HepG2 (cell line): Measurements from ENCODE around the gene ACD. TPM values are rescaled to one million over a fixed set of nuclear protein-coding genes. Genes with fewer than 3 reads are reported as not detected.

Experiments
- ATAC-seq: fragments of 200-7000 bp; cut with Tn5 transposase; 3 replicates; pipeline ENCODE4 v1.9.1; 2020; ENCODE audit warnings: mild to moderate bottlenecking, moderate library complexity
- BruUV-seq: library from RNA; stranded (reverse); fragments of 400-500 nt; replicated peaks from 2 replicates; lab custom pipeline; 2021; lab: Mats Ljungman, UMichigan
- CTCF ChIA-PET: fragments of 300-600 bp; formaldehyde crosslinking; extraction: SDS; loops from one replicate; lab custom pipeline; 2021; ENCODE audit warnings: low total read pairs, inconsistent platforms, low intra/inter-chr PET ratio; lab: Yijun Ruan, JAX
- POLR2A ChIA-PET: fragments of 350-600 bp; sonication (Branson Sonifier 250); formaldehyde crosslinking; loops from one replicate; lab custom pipeline; 2020; ENCODE audit warnings: antibody characterized with exemption, inconsistent platforms; lab: Yijun Ruan, JAX
- DNase-seq: peaks from one replicate; pipeline ENCODE4 v3.0.0-alpha.2; 2015; ENCODE audit warnings: low spot score
- FAIRE-seq: peaks from 3 replicates; lab custom pipeline; 2011; peaks lifted over from hg19 to GRCh38; lab: Jason Lieb, UNC
- H2AFZ ChIP-seq: one replicate; pipeline ENCODE4 v1.6.1; 2011; ENCODE audit warnings: low read length, inconsistent platforms
- H3K27ac ChIP-seq: fragments of 300-600 bp; 3 replicates; pipeline ENCODE4 v1.8.0; 2011; ENCODE audit warnings: mixed run types, mild to moderate bottlenecking, mixed read lengths, low read length, inconsistent platforms; ENCODE audit not compliant: insufficient read depth; ENCODE audit errors: extremely low read length
- H3K27me3 ChIP-seq, 2 experiments: fragments of 200-600 bp in 1 of 2; 2 replicates in 1 of 2; 3 replicates in 1 of 2; pipeline versions ENCODE4 v1.6.0 to v1.8.0; 2011; ENCODE audit warnings: low read length in 2 of 2, mild to moderate bottlenecking in 2 of 2, moderate library complexity in 2 of 2, inconsistent platforms in 1 of 2; ENCODE audit not compliant: insufficient read depth in 2 of 2, control insufficient read depth in 1 of 2
- H3K36me3 ChIP-seq, 2 experiments: fragments of 200-600 bp in 1 of 2; replicated peaks in 1 of 2; 2 replicates in 1 of 2; 3 replicates in 1 of 2; pipeline versions ENCODE4 v1.5.1 to v1.8.0; 2011; ENCODE audit warnings: low read length in 2 of 2, inconsistent platforms in 1 of 2; ENCODE audit not compliant: insufficient read depth in 2 of 2, control insufficient read depth in 1 of 2
- H3K4me1 ChIP-seq: 2 replicates; pipeline ENCODE4 v1.5.1; 2012; ENCODE audit warnings: low read length, inconsistent platforms; ENCODE audit not compliant: insufficient read depth
- H3K4me2 ChIP-seq: 2 replicates; pipeline ENCODE4 v1.6.0; 2011; ENCODE audit warnings: low read depth, low read length, inconsistent platforms
- H3K4me3 ChIP-seq, 3 experiments: fragments of 200-600 bp in 1 of 3; sonication (generic), shearing (Covaris generic) in 1 of 3; replicated peaks in 1 of 3; 2 replicates each; pipeline ENCODE4 v1.5.1; 2011 to 2016; ENCODE audit warnings: low read length in 3 of 3, inconsistent platforms in 2 of 3, low read depth in 2 of 3, mild to moderate bottlenecking in 2 of 3, control low read depth in 1 of 3, mixed read lengths in 1 of 3; ENCODE audit not compliant: insufficient read depth in 1 of 3
- H3K79me2 ChIP-seq: one replicate; pipeline ENCODE4 v1.6.1; 2011; ENCODE audit warnings: low read length, inconsistent platforms; ENCODE audit not compliant: insufficient read depth
- H3K9ac ChIP-seq: 2 replicates; pipeline ENCODE4 v1.6.0; 2011; ENCODE audit warnings: mild to moderate bottlenecking, low read depth, low read length, inconsistent platforms; ENCODE audit not compliant: insufficient read depth
- H3K9me3 ChIP-seq: 2 replicates; pipeline ENCODE4 v1.5.1; 2012; ENCODE audit warnings: mild to moderate bottlenecking, low read length
- H4K20me1 ChIP-seq: 2 replicates; pipeline ENCODE4 v1.6.0; 2011; ENCODE audit warnings: inconsistent platforms, mild to moderate bottlenecking, low read length, moderate library complexity; ENCODE audit not compliant: insufficient read depth
- CSRNP1 ChIP-seq: sonication (generic); formaldehyde crosslinking; IDR thresholded peaks from 2 replicates; pipeline ENCODE4 v1.8.1; 2023; ENCODE audit warnings: mild to moderate bottlenecking, missing genetic modification reagents
- FOSL2 ChIP-seq: sonication (generic); formaldehyde crosslinking; IDR thresholded peaks from 2 replicates; pipeline ENCODE4 v1.4.0; 2020; ENCODE audit warnings: missing genetic modification reagents
- RXRA ChIP-seq: sonication (generic); formaldehyde crosslinking; IDR thresholded peaks from 2 replicates; pipeline ENCODE4 v1.5.1; 2020; ENCODE audit warnings: missing genetic modification reagents
- ZMAT5 ChIP-seq: sonication (generic); formaldehyde crosslinking; IDR thresholded peaks from 2 replicates; pipeline ENCODE4 v1.5.0; 2020; ENCODE audit warnings: mild to moderate bottlenecking, low read depth, missing genetic modification reagents, borderline replicate concordance
- ZNF572 ChIP-seq: sonication (generic); formaldehyde crosslinking; IDR thresholded peaks from 2 replicates; pipeline ENCODE4 v1.5.1; 2020; ENCODE audit warnings: mild to moderate bottlenecking, missing genetic modification reagents
- ZNF678 ChIP-seq: sonication (generic); formaldehyde crosslinking; IDR thresholded peaks from 2 replicates; pipeline ENCODE4 v1.4.0; 2020; ENCODE audit warnings: mild to moderate bottlenecking, missing genetic modification reagents
- ZNF766 ChIP-seq: sonication (generic); formaldehyde crosslinking; IDR thresholded peaks from 2 replicates; pipeline ENCODE4 v1.5.0; 2020; ENCODE audit warnings: missing genetic modification reagents, borderline replicate concordance
- WGBS: methylation state at CpG from one replicate; pipeline ENCODE4 v1.1.6; 2017; ENCODE audit warnings: low lambda C conversion rate; 5-methylcytosine and 5-hydroxymethylcytosine counted together
- in situ Hi-C: cut with HindIII; loops from 2 replicates; pipeline ENCODE4 v1.10.0; 2017; ENCODE audit warnings: low pct_unique_long_range_greater_than_20kb; ENCODE audit not compliant: extremely low pct_ligation_motif_present
- intact Hi-C: fragments of 100-400 bp; cut with micrococcal nuclease; formaldehyde crosslinking; loops from one replicate; pipeline ENCODE4 v1.10.0; 2022; ENCODE audit not compliant: unreplicated experiment
- polyA plus RNA-seq, 8 experiments: library from polyadenylated mRNA; depleted of rRNA in 3 of 8; stranded (reverse) in 7 of 8; unstranded in 1 of 8; fragments of >200 nt; fragmentation: Illumina TruSeq in 4 of 8; extraction: Trizol in 4 of 8; gene quantifications; 2 replicates each; pipeline versions ENCODE4 v1.2.1 to v1.2.3, GENCODE V29; 2011 to 2016; ENCODE audit warnings: low read depth in 4 of 8, missing spikeins in 1 of 8, mixed read lengths in 1 of 8; ENCODE audit not compliant: insufficient read depth in 1 of 8
- total RNA-seq, 5 experiments: library from RNA; depleted of rRNA; stranded (reverse); fragments of >200 nt; fragmentation: Illumina TruSeq; extraction: Trizol; gene quantifications; 2 replicates each; pipeline ENCODE4 v1.2.3, GENCODE V29; 2016; ENCODE audit warnings: low read depth in 1 of 5

The ACD gene
- total and polyA plus RNA-seq, 2 of the 13 experiments (the other 11 are each of a cell fraction or from before 2014, with no cell fraction given) = 32.6 to 38.3 TPM

GRCh38 chr16:67657017-67657608 lies 2.9 kb downstream of the ACD start:
- no peak for ATAC-seq
- no peak overlapping the region for H3K4me3 ChIP-seq
- FAIRE-seq = no peak
- peaks cover 21% of the 10 kb centered on the region for H3K4me1 ChIP-seq
- 95% methylated on average over 16 of the region's 16 CpGs for WGBS
- peaks cover 11% of the 10 kb centered on the region for H3K79me2 ChIP-seq
- intact Hi-C loops (no loop called here), in situ Hi-C loops (no loop called here)
- no peak overlapping the region for H2AFZ ChIP-seq
- no peak for DNase-seq
- CTCF ChIA-PET = no interaction called here
- no TSS peak for BruUV-seq
- POLR2A ChIA-PET = no interaction called here
- no peaks in the 10 kb centered on the region for H3K9me3 ChIP-seq
- H3K4me2 ChIP-seq = no peak overlapping the region
- H3K36me3 ChIP-seq = peaks cover 6 to 10% of the 10 kb centered on the region in 2 experiments; a peak in 3 of 5 replicates
- H3K27ac ChIP-seq = no peak overlapping the region
- no peak overlapping the region for H3K9ac ChIP-seq
- peaks cover 6% of the 10 kb centered on the region for H4K20me1 ChIP-seq
- H3K27me3 ChIP-seq = peaks cover 0 to 19% of the 10 kb centered on the region in 2 experiments
- TF ChIP-seq ZMAT5 (CRISPR knock-in tag) (no peak), RXRA (CRISPR knock-in tag) (no peak), FOSL2 (CRISPR knock-in tag) (no peak), ZNF678 (CRISPR knock-in tag) (no peak), ZNF766 (CRISPR knock-in tag) (no peak), ZNF572 (CRISPR knock-in tag) (no peak), CSRNP1 (CRISPR knock-in tag) (no peak)
